SK-N-SH (cell line): Measurements from ENCODE around the gene DYRK2. TPM values are rescaled to one million over a fixed set of nuclear protein-coding genes. Genes with fewer than 3 reads are reported as not detected.

Source experiments
- CTCF ChIA-PET: fragments of 300-600, 350-600 bp; formaldehyde crosslinking; extraction: SDS; loops from one replicate; lab custom pipeline; 2021; lab: Yijun Ruan, JAX
- POLR2A ChIA-PET: fragments of 350-600 bp; sonication (Branson Sonifier 250); formaldehyde crosslinking; extraction: SDS; loops from one replicate; lab custom pipeline; 2020; ENCODE audit warnings: antibody characterized with exemption, inconsistent platforms; lab: Yijun Ruan, JAX
- DNase-seq: peaks from one replicate; pipeline ENCODE4 v3.0.0; 2012
- H2AFZ ChIP-seq: fragments of 200-600 bp; sonication (generic); 2 replicates; pipeline ENCODE4 v1.8.1; 2016; ENCODE audit warnings: antibody characterized with exemption, mild to moderate bottlenecking, low read depth
- H3F3A ChIP-seq: fragments of 200-600 bp; sonication (generic); replicated peaks from 2 replicates; pipeline ENCODE3; 2016; ENCODE audit warnings: antibody characterized with exemption, mild to moderate bottlenecking; ENCODE audit not compliant: insufficient read depth
- H3K27ac ChIP-seq, 2 experiments: fragments of 200-500 bp in 1 of 2; fragments of 200-600 bp in 1 of 2; sonication (Bioruptor generic) in 1 of 2; sonication (generic), shearing (Covaris generic) in 1 of 2; 2 replicates each; pipeline versions ENCODE4 v1.5.1 to v1.6.1; 2014 to 2016; ENCODE audit warnings: low read depth in 2 of 2, inconsistent platforms in 1 of 2, low read length in 1 of 2, mild to moderate bottlenecking in 1 of 2, mixed read lengths in 1 of 2
- H3K27me3 ChIP-seq: fragments of 200-600 bp; sonication (generic), shearing (Covaris generic); 2 replicates; pipeline ENCODE4 v1.6.1; 2016; ENCODE audit warnings: mixed run types; ENCODE audit not compliant: insufficient read depth
- H3K36me3 ChIP-seq, 2 experiments: fragments of 200-500 bp in 1 of 2; fragments of 200-600 bp in 1 of 2; sonication (Bioruptor generic) in 1 of 2; sonication (generic) in 1 of 2; replicated peaks in 1 of 2; 2 replicates each; pipeline versions ENCODE3 to v1.5.1; 2014 to 2016; ENCODE audit warnings: low read length in 1 of 2, mild to moderate bottlenecking in 1 of 2; ENCODE audit not compliant: insufficient read depth in 2 of 2, control insufficient read depth in 1 of 2
- H3K4me1 ChIP-seq, 2 experiments: fragments of 200-500 bp in 1 of 2; fragments of 200-600 bp in 1 of 2; sonication (Bioruptor generic) in 1 of 2; sonication (generic), shearing (Covaris generic) in 1 of 2; 2 replicates each; pipeline versions ENCODE4 v1.5.1 to v1.6.1; 2014 to 2016; ENCODE audit warnings: low read depth in 1 of 2, low read length in 1 of 2, mixed run types in 1 of 2; ENCODE audit not compliant: insufficient read depth in 2 of 2, control insufficient read depth in 1 of 2
- H3K4me2 ChIP-seq: fragments of 200-600 bp; sonication (generic), shearing (Covaris generic); 2 replicates; pipeline ENCODE4 v1.6.1; 2017; ENCODE audit warnings: mixed run types
- H3K4me3 ChIP-seq, 2 experiments: fragments of 200-500 bp in 1 of 2; fragments of 200-600 bp in 1 of 2; sonication (Bioruptor generic) in 1 of 2; sonication (generic), shearing (Covaris generic) in 1 of 2; 2 replicates each; pipeline versions ENCODE4 v1.5.1 to v1.8.1; 2014 to 2016; ENCODE audit warnings: low read depth in 2 of 2, inconsistent platforms in 1 of 2, low read length in 1 of 2, mild to moderate bottlenecking in 1 of 2, mixed read lengths in 1 of 2, moderate library complexity in 1 of 2
- H3K79me2 ChIP-seq: fragments of 200-600 bp; sonication (generic); 2 replicates; pipeline ENCODE4 v1.8.1; 2017; ENCODE audit warnings: mild to moderate bottlenecking; ENCODE audit not compliant: insufficient read depth
- H3K9ac ChIP-seq: fragments of 200-600 bp; sonication (generic); 2 replicates; pipeline ENCODE4 v1.6.1; 2017; ENCODE audit warnings: mixed run types
- H3K9me2 ChIP-seq: fragments of 200-600 bp; sonication (generic); 2 replicates; pipeline ENCODE4 v1.6.1; 2017; ENCODE audit warnings: mixed run types
- H3K9me3 ChIP-seq: fragments of 200-600 bp; sonication (generic); 2 replicates; pipeline ENCODE4 v1.6.1; 2017; ENCODE audit warnings: mixed run types, mild to moderate bottlenecking, moderate library complexity
- H4K20me1 ChIP-seq: fragments of 200-600 bp; sonication (generic); 2 replicates; pipeline ENCODE4 v1.6.1; 2017; ENCODE audit warnings: mild to moderate bottlenecking, mixed run types; ENCODE audit not compliant: insufficient read depth
- CTCF ChIP-seq: fragments of 200-600 bp; sonication (generic); IDR thresholded peaks from 2 replicates; pipeline ENCODE4 v1.6.1; 2017; ENCODE audit warnings: antibody characterized with exemption, mild to moderate bottlenecking, moderate library complexity
- ELF1 ChIP-seq: IDR thresholded peaks from 2 replicates; pipeline ENCODE4 v1.4.0; 2012
- EP300 ChIP-seq, 2 experiments: IDR thresholded peaks; 2 replicates each; pipeline versions ENCODE4 v1.4.0 to v1.6.1; 2012; ENCODE audit warnings: borderline replicate concordance in 1 of 2, low read depth in 1 of 2, low read length in 1 of 2
- EZH2phosphoT487 ChIP-seq: fragments of 200-600 bp; sonication (generic); IDR thresholded peaks from 2 replicates; pipeline ENCODE4 v1.6.1; 2017; ENCODE audit warnings: low read depth, mixed run types, mild to moderate bottlenecking, antibody characterized with exemption, moderate library complexity, borderline replicate concordance
- FOXM1 ChIP-seq: IDR thresholded peaks from 2 replicates; pipeline ENCODE4 v1.4.0; 2012; ENCODE audit warnings: low read depth, mild to moderate bottlenecking
- GABPA ChIP-seq: IDR thresholded peaks from 2 replicates; pipeline ENCODE4 v1.4.0; 2012; ENCODE audit warnings: low read depth, mild to moderate bottlenecking
- NFIC ChIP-seq: IDR thresholded peaks from 2 replicates; pipeline ENCODE4 v1.4.0; 2012; ENCODE audit warnings: borderline replicate concordance
- POLR2AphosphoS5 ChIP-seq: IDR thresholded peaks from 2 replicates; pipeline ENCODE4 v1.6.1; 2012; ENCODE audit warnings: low read depth, low read length
- REST ChIP-seq: IDR thresholded peaks from 2 replicates; pipeline ENCODE4 v1.6.1; 2012; ENCODE audit warnings: mild to moderate bottlenecking, low read depth, low read length, moderate library complexity
- SIN3A ChIP-seq: IDR thresholded peaks from 2 replicates; pipeline ENCODE4 v1.6.1; 2012; ENCODE audit warnings: low read depth, mild to moderate bottlenecking, low read length, moderate library complexity, borderline replicate concordance
- TEAD4 ChIP-seq: IDR thresholded peaks from 2 replicates; pipeline ENCODE4 v1.4.0; 2012; ENCODE audit warnings: mild to moderate bottlenecking, borderline replicate concordance; ENCODE audit not compliant: insufficient read depth
- YY1 ChIP-seq: IDR thresholded peaks from 2 replicates; pipeline ENCODE4 v1.4.0; 2012; ENCODE audit warnings: low read depth, mild to moderate bottlenecking
- ZBTB33 ChIP-seq: IDR thresholded peaks from 2 replicates; pipeline ENCODE4 v1.4.0; 2012; ENCODE audit warnings: low read depth, borderline replicate concordance
- WGBS: methylation state at CpG from one replicate; pipeline ENCODE4 v1.1.6; 2017; ENCODE audit warnings: low lambda C conversion rate; 5-methylcytosine and 5-hydroxymethylcytosine counted together
- polyA plus RNA-seq, 3 experiments: library from polyadenylated mRNA; depleted of rRNA; stranded (reverse); fragments of >200 nt; gene quantifications; 2 replicates each; pipeline ENCODE4 v1.2.3, GENCODE V29; 2012
- TF ChIP-seq, protein P1 (sequence below): IDR thresholded peaks from 2 replicates; pipeline ENCODE4 v1.4.0; 2012; ENCODE audit warnings: low read depth, borderline replicate concordance
- TF ChIP-seq, protein P2 (sequence below): IDR thresholded peaks from 2 replicates; pipeline ENCODE4; 2012
- TF ChIP-seq, protein P3 (sequence below): fragments of 150-350 bp; IDR thresholded peaks from 2 replicates; pipeline ENCODE4 v1.6.1; 2017; ENCODE audit warnings: antibody characterized with exemption, low read length, low read depth, borderline replicate concordance
- TF ChIP-seq, protein P4 (sequence below): fragments of 150-350 bp; IDR thresholded peaks from 2 replicates; pipeline ENCODE4 v1.6.1; 2016; ENCODE audit warnings: mild to moderate bottlenecking, low read depth, low read length

DYRK2 gene
- polyA plus RNA-seq, 1 of the 3 experiments (the other 2 are of a cell fraction), result 48.8 TPM

GRCh38 chr12:67705394-67706370 lies 57.1 kb downstream of the DYRK2 start:
- peak overlapping the region; percentile 13; the same call in 1 of the 2 replicates for H3K9ac ChIP-seq
- ChIA-PET CTCF (interaction anchor here (1.4 to 1.5 kb wide), 2 partner anchors 11 to 20 kb away, joined by 3 to 5 read pairs; no protein-coding TSS in a partner anchor), POLR2A (no interaction called here)
- H2AFZ ChIP-seq, result no peak overlapping the region
- no peaks in the 10 kb centered on the region for H3K79me2 ChIP-seq
- 44% methylated on average over 6 of the region's 6 CpGs for WGBS
- peaks cover 8 to 26% of the 10 kb centered on the region in 2 experiments for H3K4me1 ChIP-seq
- no peaks in the 10 kb centered on the region for H3K27me3 ChIP-seq
- DNase-seq, result peak; percentile 17
- H3K4me3 ChIP-seq, result no peak overlapping the region
- no peaks in the 10 kb centered on the region for H3K9me2 ChIP-seq
- no peaks in the 10 kb centered on the region for H3K36me3 ChIP-seq
- peaks cover 20% of the 10 kb centered on the region for H3F3A ChIP-seq
- peak overlapping the region; percentile 48 to 96; a peak in 3 of 4 replicates for H3K27ac ChIP-seq
- H3K4me2 ChIP-seq, result peak overlapping the region; percentile 57; the same call in 1 of the 2 replicates
- no peaks in the 10 kb centered on the region for H4K20me1 ChIP-seq
- no peaks in the 10 kb centered on the region for H3K9me3 ChIP-seq
- TF ChIP-seq POLR2AphosphoS5 (peak; percentile 61; the same call in 1 of the 2 replicates), NFIC (peak; percentile 95), EZH2phosphoT487 (no peak), ELF1 (peak; percentile 37; the same call in 1 of the 2 replicates), GABPA (0 out of 2 replicates have a peak, but pooled peaks have one; percentile 11), FOXM1 (peak; percentile 93), YY1 (no peak), TEAD4 (peak; percentile 94), EP300 (IDR thresholded peaks at IDR 0.05; ENCODE audit: borderline replicate concordance in 1 of 2, low read depth in 1 of 2, low read length in 1 of 2) (peak in 1 of 2 experiments; percentile 98; a peak in 3 of 4 replicates), CTCF (no peak), SIN3A (no peak), REST (no peak), ZBTB33 (peak; percentile 64)
- TF ChIP-seq, protein P1, sequence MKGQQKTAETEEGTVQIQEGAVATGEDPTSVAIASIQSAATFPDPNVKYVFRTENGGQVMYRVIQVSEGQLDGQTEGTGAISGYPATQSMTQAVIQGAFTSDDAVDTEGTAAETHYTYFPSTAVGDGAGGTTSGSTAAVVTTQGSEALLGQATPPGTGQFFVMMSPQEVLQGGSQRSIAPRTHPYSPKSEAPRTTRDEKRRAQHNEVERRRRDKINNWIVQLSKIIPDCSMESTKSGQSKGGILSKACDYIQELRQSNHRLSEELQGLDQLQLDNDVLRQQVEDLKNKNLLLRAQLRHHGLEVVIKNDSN, result 0 out of 2 replicates have a peak, but pooled peaks have one; percentile 15
- TF ChIP-seq, protein P2, sequence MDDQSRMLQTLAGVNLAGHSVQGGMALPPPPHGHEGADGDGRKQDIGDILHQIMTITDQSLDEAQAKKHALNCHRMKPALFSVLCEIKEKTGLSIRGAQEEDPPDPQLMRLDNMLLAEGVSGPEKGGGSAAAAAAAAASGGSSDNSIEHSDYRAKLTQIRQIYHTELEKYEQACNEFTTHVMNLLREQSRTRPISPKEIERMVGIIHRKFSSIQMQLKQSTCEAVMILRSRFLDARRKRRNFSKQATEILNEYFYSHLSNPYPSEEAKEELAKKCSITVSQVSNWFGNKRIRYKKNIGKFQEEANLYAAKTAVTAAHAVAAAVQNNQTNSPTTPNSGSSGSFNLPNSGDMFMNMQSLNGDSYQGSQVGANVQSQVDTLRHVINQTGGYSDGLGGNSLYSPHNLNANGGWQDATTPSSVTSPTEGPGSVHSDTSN, result peak; percentile 91
- TF ChIP-seq, protein P3, sequence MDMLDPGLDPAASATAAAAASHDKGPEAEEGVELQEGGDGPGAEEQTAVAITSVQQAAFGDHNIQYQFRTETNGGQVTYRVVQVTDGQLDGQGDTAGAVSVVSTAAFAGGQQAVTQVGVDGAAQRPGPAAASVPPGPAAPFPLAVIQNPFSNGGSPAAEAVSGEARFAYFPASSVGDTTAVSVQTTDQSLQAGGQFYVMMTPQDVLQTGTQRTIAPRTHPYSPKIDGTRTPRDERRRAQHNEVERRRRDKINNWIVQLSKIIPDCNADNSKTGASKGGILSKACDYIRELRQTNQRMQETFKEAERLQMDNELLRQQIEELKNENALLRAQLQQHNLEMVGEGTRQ, result no peak
- TF ChIP-seq, protein P4, sequence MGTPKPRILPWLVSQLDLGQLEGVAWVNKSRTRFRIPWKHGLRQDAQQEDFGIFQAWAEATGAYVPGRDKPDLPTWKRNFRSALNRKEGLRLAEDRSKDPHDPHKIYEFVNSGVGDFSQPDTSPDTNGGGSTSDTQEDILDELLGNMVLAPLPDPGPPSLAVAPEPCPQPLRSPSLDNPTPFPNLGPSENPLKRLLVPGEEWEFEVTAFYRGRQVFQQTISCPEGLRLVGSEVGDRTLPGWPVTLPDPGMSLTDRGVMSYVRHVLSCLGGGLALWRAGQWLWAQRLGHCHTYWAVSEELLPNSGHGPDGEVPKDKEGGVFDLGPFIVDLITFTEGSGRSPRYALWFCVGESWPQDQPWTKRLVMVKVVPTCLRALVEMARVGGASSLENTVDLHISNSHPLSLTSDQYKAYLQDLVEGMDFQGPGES, result no peak
